ENCODE measurements around the gene SLC66A1. TPM values are rescaled to one million over a fixed set of nuclear protein-coding genes. Genes with fewer than 3 reads are reported as not detected.

Gene SLC66A1
- total and polyA plus RNA-seq, 9 of the 15 experiments (the other 6 are each of a cell fraction or from before 2014, with no cell fraction given), result 1.2 to 40.8 (median 18.6) TPM

DNA sequence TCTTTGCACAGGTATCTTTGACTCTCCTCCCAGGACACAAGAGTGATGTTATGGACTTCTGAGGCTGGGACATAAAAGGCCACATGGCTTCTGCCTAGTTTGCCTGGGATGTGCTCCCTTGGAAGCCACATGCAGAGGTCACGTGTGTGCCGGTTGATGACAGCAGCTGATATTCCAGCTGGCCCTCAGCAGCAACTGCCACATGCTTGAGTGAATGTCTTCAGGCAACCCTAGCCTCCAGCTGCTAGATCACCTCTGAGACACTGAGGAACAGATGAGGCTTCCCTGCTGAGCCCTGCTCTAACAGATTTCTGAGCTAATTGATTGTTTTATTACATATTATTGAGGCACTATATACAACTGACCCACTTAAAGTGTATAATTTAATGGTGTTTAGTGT, 11.9 kb upstream of the SLC66A1 start (continued):
- TF ChIP-seq, protein P1, sequence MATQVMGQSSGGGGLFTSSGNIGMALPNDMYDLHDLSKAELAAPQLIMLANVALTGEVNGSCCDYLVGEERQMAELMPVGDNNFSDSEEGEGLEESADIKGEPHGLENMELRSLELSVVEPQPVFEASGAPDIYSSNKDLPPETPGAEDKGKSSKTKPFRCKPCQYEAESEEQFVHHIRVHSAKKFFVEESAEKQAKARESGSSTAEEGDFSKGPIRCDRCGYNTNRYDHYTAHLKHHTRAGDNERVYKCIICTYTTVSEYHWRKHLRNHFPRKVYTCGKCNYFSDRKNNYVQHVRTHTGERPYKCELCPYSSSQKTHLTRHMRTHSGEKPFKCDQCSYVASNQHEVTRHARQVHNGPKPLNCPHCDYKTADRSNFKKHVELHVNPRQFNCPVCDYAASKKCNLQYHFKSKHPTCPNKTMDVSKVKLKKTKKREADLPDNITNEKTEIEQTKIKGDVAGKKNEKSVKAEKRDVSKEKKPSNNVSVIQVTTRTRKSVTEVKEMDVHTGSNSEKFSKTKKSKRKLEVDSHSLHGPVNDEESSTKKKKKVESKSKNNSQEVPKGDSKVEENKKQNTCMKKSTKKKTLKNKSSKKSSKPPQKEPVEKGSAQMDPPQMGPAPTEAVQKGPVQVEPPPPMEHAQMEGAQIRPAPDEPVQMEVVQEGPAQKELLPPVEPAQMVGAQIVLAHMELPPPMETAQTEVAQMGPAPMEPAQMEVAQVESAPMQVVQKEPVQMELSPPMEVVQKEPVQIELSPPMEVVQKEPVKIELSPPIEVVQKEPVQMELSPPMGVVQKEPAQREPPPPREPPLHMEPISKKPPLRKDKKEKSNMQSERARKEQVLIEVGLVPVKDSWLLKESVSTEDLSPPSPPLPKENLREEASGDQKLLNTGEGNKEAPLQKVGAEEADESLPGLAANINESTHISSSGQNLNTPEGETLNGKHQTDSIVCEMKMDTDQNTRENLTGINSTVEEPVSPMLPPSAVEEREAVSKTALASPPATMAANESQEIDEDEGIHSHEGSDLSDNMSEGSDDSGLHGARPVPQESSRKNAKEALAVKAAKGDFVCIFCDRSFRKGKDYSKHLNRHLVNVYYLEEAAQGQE (IDR thresholded peaks at IDR 0.05; ENCODE audit: borderline replicate concordance), result peak; percentile 31; the same call in 1 of the 2 replicates
- TF ChIP-seq, protein P1 (CRISPR knock-in tag; IDR thresholded peaks at IDR 0.05; ENCODE audit: low read depth), result no peak
- no peak for TF ChIP-seq BRD4 (IDR thresholded peaks at IDR 0.05)
- no peak for TF ChIP-seq STAT5A (IDR thresholded peaks at IDR 0.05; ENCODE audit: borderline replicate concordance, low read length)
- TF ChIP-seq ZNF347 (CRISPR knock-in tag; IDR thresholded peaks at IDR 0.05; ENCODE audit: low read depth), result no peak
- TF ChIP-seq, protein P2, sequence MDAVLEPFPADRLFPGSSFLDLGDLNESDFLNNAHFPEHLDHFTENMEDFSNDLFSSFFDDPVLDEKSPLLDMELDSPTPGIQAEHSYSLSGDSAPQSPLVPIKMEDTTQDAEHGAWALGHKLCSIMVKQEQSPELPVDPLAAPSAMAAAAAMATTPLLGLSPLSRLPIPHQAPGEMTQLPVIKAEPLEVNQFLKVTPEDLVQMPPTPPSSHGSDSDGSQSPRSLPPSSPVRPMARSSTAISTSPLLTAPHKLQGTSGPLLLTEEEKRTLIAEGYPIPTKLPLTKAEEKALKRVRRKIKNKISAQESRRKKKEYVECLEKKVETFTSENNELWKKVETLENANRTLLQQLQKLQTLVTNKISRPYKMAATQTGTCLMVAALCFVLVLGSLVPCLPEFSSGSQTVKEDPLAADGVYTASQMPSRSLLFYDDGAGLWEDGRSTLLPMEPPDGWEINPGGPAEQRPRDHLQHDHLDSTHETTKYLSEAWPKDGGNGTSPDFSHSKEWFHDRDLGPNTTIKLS (IDR thresholded peaks at IDR 0.05; ENCODE audit: borderline replicate concordance, low read depth), result peak; percentile 48; the same call in 1 of the 2 replicates
- no peak for TF ChIP-seq ZNF311 (CRISPR knock-in tag; IDR thresholded peaks at IDR 0.05)
- TF ChIP-seq DDX20 (tag; IDR thresholded peaks at IDR 0.05; ENCODE audit: low read depth), result no peak
- TF ChIP-seq ZNF12 (CRISPR knock-in tag; IDR thresholded peaks at IDR 0.05), result no peak
- TF ChIP-seq MBD2 (IDR thresholded peaks at IDR 0.05; ENCODE audit: borderline replicate concordance, low read depth), result no peak
- TF ChIP-seq SETDB1 (IDR thresholded peaks at IDR 0.05; ENCODE audit: low read length), result no peak
- TF ChIP-seq ZNF717 (CRISPR knock-in tag; IDR thresholded peaks at IDR 0.05), result no peak
- TF ChIP-seq MTA3 (IDR thresholded peaks at IDR 0.05; ENCODE audit: borderline replicate concordance), result no peak
- TF ChIP-seq U2AF1 (optimal IDR thresholded peaks at IDR 0.05; ENCODE audit: low read depth, low read length), result no peak
- TF ChIP-seq, protein P3, sequence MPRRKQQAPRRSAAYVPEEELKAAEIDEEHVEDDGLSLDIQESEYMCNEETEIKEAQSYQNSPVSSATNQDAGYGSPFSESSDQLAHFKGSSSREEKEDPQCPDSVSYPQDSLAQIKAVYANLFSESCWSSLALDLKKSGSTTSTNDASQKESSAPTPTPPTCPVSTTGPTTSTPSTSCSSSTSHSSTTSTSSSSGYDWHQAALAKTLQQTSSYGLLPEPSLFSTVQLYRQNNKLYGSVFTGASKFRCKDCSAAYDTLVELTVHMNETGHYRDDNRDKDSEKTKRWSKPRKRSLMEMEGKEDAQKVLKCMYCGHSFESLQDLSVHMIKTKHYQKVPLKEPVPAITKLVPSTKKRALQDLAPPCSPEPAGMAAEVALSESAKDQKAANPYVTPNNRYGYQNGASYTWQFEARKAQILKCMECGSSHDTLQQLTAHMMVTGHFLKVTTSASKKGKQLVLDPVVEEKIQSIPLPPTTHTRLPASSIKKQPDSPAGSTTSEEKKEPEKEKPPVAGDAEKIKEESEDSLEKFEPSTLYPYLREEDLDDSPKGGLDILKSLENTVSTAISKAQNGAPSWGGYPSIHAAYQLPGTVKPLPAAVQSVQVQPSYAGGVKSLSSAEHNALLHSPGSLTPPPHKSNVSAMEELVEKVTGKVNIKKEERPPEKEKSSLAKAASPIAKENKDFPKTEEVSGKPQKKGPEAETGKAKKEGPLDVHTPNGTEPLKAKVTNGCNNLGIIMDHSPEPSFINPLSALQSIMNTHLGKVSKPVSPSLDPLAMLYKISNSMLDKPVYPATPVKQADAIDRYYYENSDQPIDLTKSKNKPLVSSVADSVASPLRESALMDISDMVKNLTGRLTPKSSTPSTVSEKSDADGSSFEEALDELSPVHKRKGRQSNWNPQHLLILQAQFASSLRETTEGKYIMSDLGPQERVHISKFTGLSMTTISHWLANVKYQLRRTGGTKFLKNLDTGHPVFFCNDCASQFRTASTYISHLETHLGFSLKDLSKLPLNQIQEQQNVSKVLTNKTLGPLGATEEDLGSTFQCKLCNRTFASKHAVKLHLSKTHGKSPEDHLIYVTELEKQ (CRISPR knock-in tag; IDR thresholded peaks at IDR 0.05), result no peak
- TF ChIP-seq BCL6 (CRISPR knock-in tag; IDR thresholded peaks at IDR 0.05), result no peak
- TF ChIP-seq NR4A1 (CRISPR knock-in tag; IDR thresholded peaks at IDR 0.05), result no peak
- TF ChIP-seq NR4A1 (tag; IDR thresholded peaks at IDR 0.05), result no peak

All from K562 (cell line).